Heart left ventricle (tissue), 16 donors: Measurements from ENCODE around the gene NDUFB10. TPM values are rescaled to one million over a fixed set of nuclear protein-coding genes. Genes with fewer than 3 reads are reported as not detected.
A peak's percentile ranks its signal among the peaks of the same experiment; 100 is the strongest.

ENCODE experiments used
- ATAC-seq, 4 donors: fragments of 200-7000 bp; cut with Tn5 transposase; one replicate each; pipeline ENCODE4 v1.9.1; 2020 to 2022; ENCODE audit warnings: moderate library complexity in 4 of 4, mild to moderate bottlenecking in 3 of 4, moderate number of reproducible peaks in 1 of 4
- DNase-seq, 5 donors: peaks; one replicate each; pipeline ENCODE4 v3.0.0-alpha.2; 2020
- H3K27ac ChIP-seq, 12 donors: fragments of 200-600 bp; sonication (generic) in 4 of 12; one replicate each; pipeline versions ENCODE4 v1.5.0 to v1.8.0; 2016 to 2022; ENCODE audit warnings: mild to moderate bottlenecking in 2 of 12
- H3K27me3 ChIP-seq, 9 donors: fragments of 200-600 bp; sonication (generic) in 2 of 9; one replicate each; pipeline versions ENCODE4 v1.5.1 to v1.8.0; 2016 to 2022; ENCODE audit warnings: mild to moderate bottlenecking in 3 of 9
- H3K36me3 ChIP-seq, 9 donors: fragments of 200-600 bp; sonication (generic) in 2 of 9; one replicate each; pipeline versions ENCODE4 v1.5.0 to v1.8.0; 2018 to 2022; ENCODE audit warnings: mild to moderate bottlenecking in 2 of 9
- H3K4me1 ChIP-seq, 12 donors: fragments of 200-600 bp; sonication (generic) in 4 of 12; one replicate each; pipeline versions ENCODE4 v1.5.0 to v1.8.0; 2016 to 2022; ENCODE audit warnings: mild to moderate bottlenecking in 3 of 12
- H3K4me3 ChIP-seq, 12 donors: fragments of 200-600 bp; sonication (generic) in 4 of 12; one replicate each; pipeline versions ENCODE4 v1.5.0 to v1.8.0; 2017 to 2022; ENCODE audit warnings: mild to moderate bottlenecking in 9 of 12, moderate library complexity in 4 of 12
- H3K9me3 ChIP-seq, 12 donors: fragments of 200-600 bp; sonication (generic) in 4 of 12; one replicate each; pipeline versions ENCODE4 v1.5.0 to v1.8.0; 2016 to 2022; ENCODE audit warnings: mild to moderate bottlenecking in 1 of 12
- CTCF ChIP-seq, 12 donors: fragments of 200-600 bp; sonication (generic) in 4 of 12; IDR thresholded peaks; one replicate each; pipeline versions ENCODE4 v1.5.0 to v1.8.0; 2018 to 2022; ENCODE audit warnings: antibody characterized with exemption in 12 of 12, mild to moderate bottlenecking in 5 of 12
- POLR2A ChIP-seq, 2 donors: fragments of 450-650 bp; IDR thresholded peaks; one replicate each; pipeline ENCODE4 v1.6.1; 2017; ENCODE audit warnings: antibody characterized with exemption in 2 of 2, mild to moderate bottlenecking in 2 of 2, moderate library complexity in 2 of 2
- WGBS, 4 donors: extraction: QIAGEN DNeasy Blood & Tissue Kit in 2 of 4; methylation state at CpG; one replicate each; pipeline versions ENCODE4 v1.1.5 to v1.1.7; 2013 to 2018; 5-methylcytosine and 5-hydroxymethylcytosine counted together
- intact Hi-C, 10 donors: fragments of 100-400 bp; cut with DNase I; formaldehyde crosslinking; loops; one replicate each; pipeline versions ENCODE4 v1.11.1 to v1.14.2; 2022
- polyA plus RNA-seq, 2 donors: library from polyadenylated mRNA; stranded (reverse); fragments of 200-250 nt; gene quantifications; one replicate each; pipeline ENCODE4 v1.2.3, GENCODE V29; 2013
- total RNA-seq, 9 donors: library from RNA; depleted of rRNA in 2 of 9; stranded (reverse); fragments of >200 nt in 2 of 9; fragmentation: NEBNext Ultra II Directional in 3 of 9; extraction: Animal tissue kit (Norgen Biotek cat#: 25700) in 3 of 9; gene quantifications; one replicate each; pipeline versions ENCODE4 v1.1.0 to v1.2.4, GENCODE V29; 2016 to 2023
- donor health status: ischemic (EF 13 %, LVEDD 7.1; RV severe dilation, severe dysfunction).
- donor health status: healthy with polysubstance abuse.
- donor health status: DM: no; HTN: yes; CAD: no.
- donor health status: DM: no; HTN: no; CAD: no.
- donor health status: ischemic (EF 25% LVEDD 6.9; RV normal size, moderate dysfunction).
- donor health status: ischemic (EF 25% LVEDD 5.7; RV mildly dilated, moderate dysfunction).
- donor health status: healthy.
- donor health status: DM: yes; HTN: yes; CAD: no.
- donor health status: ischemic (EF 35%, LVEDD 5.7; RV mildly dilated, moderate dysfunction).
- donor health status: nonischemic (EF 11% LVEDD 7.7; RV severe dilation, severe dysfunction).
- donor health status: DM: yes; HTN: yes; CAD: no.
- donor health status: PGD.
- donor health status: ischemic (EF 29% LVEDD 5.4; RV normal size, mild dysfunction).
- donor health status: nonischemic (EF 23%, LVEDD 6.1; RV moderate dilation, normal function).

NDUFB10 gene
- total and polyA plus RNA-seq, 11 donors, result 316 to 1,618 (median 548) TPM

- no peak for ATAC-seq
- peaks cover 0 to 11% (median 2%) of the 10 kb centered on the region in 12 donors for H3K4me1 ChIP-seq
- H3K27me3 ChIP-seq, result peaks cover 13 to 58% (median 45%) of the 10 kb centered on the region in 9 donors
- no peak for DNase-seq
- H3K4me3 ChIP-seq, result no peak overlapping the region
- 53 to 79% (median 70%) methylated on average over 5 of the region's 5 CpGs for WGBS, 4 donors
- TF ChIP-seq POLR2A (IDR thresholded peaks at IDR 0.05) (no peak), CTCF (IDR thresholded peaks at IDR 0.05) (no peak)
- no peaks in the 10 kb centered on the region for H3K9me3 ChIP-seq
- no peaks in the 10 kb centered on the region for H3K36me3 ChIP-seq
- intact Hi-C loops, result no loop called here
- no peak overlapping the region for H3K27ac ChIP-seq
Observed at GRCh38 chr16:1924095-1924494, 35.2 kb upstream of the NDUFB10 start.

GRCh38 chr16:1926271-1926670 is 33.1 kb upstream of the NDUFB10 start:
- no peaks in the 10 kb centered on the region for H3K9me3 ChIP-seq
- DNase-seq (no peak), ATAC-seq (no peak)
- no peak for TF ChIP-seq CTCF (IDR thresholded peaks at IDR 0.05)
- TF ChIP-seq POLR2A (IDR thresholded peaks at IDR 0.05), result no peak
- H3K27ac ChIP-seq, result no peak overlapping the region
- intact Hi-C loops, result loop anchor here in 3 of 10 donors (2.0 to 5.0 kb wide), 3 partner anchors 59 to 219 kb away; partner anchors contain the start of gene MAPK8IP3 (in 1 of the 3)
- 55 to 67% (median 57%) methylated on average over 10 to 11 of the region's 11 CpGs for WGBS, 4 donors
- H3K36me3 ChIP-seq, result no peaks in the 10 kb centered on the region
- H3K27me3 ChIP-seq, result peaks cover 0 to 40% (median 26%) of the 10 kb centered on the region in 9 donors
- no peak overlapping the region for H3K4me3 ChIP-seq
- peaks cover 0 to 20% (median 7%) of the 10 kb centered on the region in 12 donors for H3K4me1 ChIP-seq

- intact Hi-C loops, result loop anchor here in 6 of 10 donors (1.0 to 5.0 kb wide), 4 partner anchors 64 to 222 kb away; partner anchors contain the start of gene MAPK8IP3 (in 1 of the 6)
- TF ChIP-seq POLR2A (IDR thresholded peaks at IDR 0.05) (no peak), CTCF (IDR thresholded peaks at IDR 0.05) (no peak)
- peaks cover 0 to 12% (median under 1%) of the 10 kb centered on the region in 9 donors for H3K27me3 ChIP-seq
- 8 to 15% (median 12%) methylated on average over 5 to 11 of the region's 11 CpGs for WGBS, 4 donors
- H3K9me3 ChIP-seq, result no peaks in the 10 kb centered on the region
- H3K27ac ChIP-seq, result peak overlapping the region; percentile 36 to 85 (median 76)
- H3K4me3 ChIP-seq, result peak overlapping the region; percentile 37 to 74 (median 64)
- DNase-seq (peak in 3 of 5 donors; percentile 36 to 55 (median 44)), ATAC-seq (peak in 3 of 4 donors; percentile 30 to 67 (median 49))
- peaks cover 0 to 12% (median 7%) of the 10 kb centered on the region in 12 donors for H3K4me1 ChIP-seq
- no peaks in the 10 kb centered on the region for H3K36me3 ChIP-seq
Observed at GRCh38 chr16:1929105-1929504, 30.2 kb upstream of the NDUFB10 start.

GRCh38 chr16:1929578-1930337 is 29.6 kb upstream of the NDUFB10 start:
- H3K36me3 ChIP-seq, result no peaks in the 10 kb centered on the region
- H3K9me3 ChIP-seq, result no peaks in the 10 kb centered on the region
- peaks cover 0 to 5% (median 0%) of the 10 kb centered on the region in 9 donors for H3K27me3 ChIP-seq
- WGBS, 4 donors, result 12 to 32% (median 18%) methylated on average over 17 to 70 of the region's 70 CpGs
- DNase-seq (peak; percentile 90 to 97 (median 91)), ATAC-seq (peak; percentile 75 to 95 (median 91))
- H3K4me1 ChIP-seq, result peaks cover 0 to 12% (median 7%) of the 10 kb centered on the region in 12 donors
- peak in 1 of 2 donors; percentile 50 for TF ChIP-seq POLR2A (IDR thresholded peaks at IDR 0.05)
- TF ChIP-seq CTCF (IDR thresholded peaks at IDR 0.05), result peak; percentile 83 to 100 (median 98)
- H3K27ac ChIP-seq, result peak overlapping the region; percentile 36 to 85 (median 76)
- intact Hi-C loops, result loop anchor here in 8 of 10 donors (1.0 to 5.0 kb wide), 4 partner anchors 65 to 222 kb away; partner anchors contain the start of gene MAPK8IP3 (in 1 of the 8)
- peak overlapping the region; percentile 37 to 74 (median 64) for H3K4me3 ChIP-seq
